OCI-LY1 (cell line): ENCODE results near the gene MAGI2.

Experiments used
- H2AFZ ChIP-seq: fragments of 200-600 bp; sonication (generic), shearing (Covaris generic); 2 replicates; pipeline ENCODE4 v1.6.0; 2014; ENCODE audit warnings: antibody characterized with exemption, mild to moderate bottlenecking, low read length
- H3F3A ChIP-seq: fragments of 200-600 bp; sonication (generic), shearing (Covaris generic); 2 replicates; pipeline ENCODE4 v1.6.0; 2014; ENCODE audit warnings: mild to moderate bottlenecking, antibody characterized with exemption, low read length, moderate library complexity; ENCODE audit not compliant: insufficient read depth
- H3K27ac ChIP-seq: fragments of 200-600 bp; sonication (generic); 2 replicates; pipeline ENCODE4 v1.5.1; 2014; ENCODE audit warnings: low read length, mixed run types, mild to moderate bottlenecking, low read depth; ENCODE audit not compliant: poor library complexity, severe bottlenecking
- H3K27me3 ChIP-seq: fragments of 200-600 bp; sonication (generic); 2 replicates; pipeline ENCODE4 v1.6.0; 2014; ENCODE audit warnings: antibody characterized with exemption, mild to moderate bottlenecking, low read length, moderate library complexity; ENCODE audit not compliant: insufficient read depth
- H3K36me3 ChIP-seq: fragments of 200-600 bp; sonication (generic); 2 replicates; pipeline ENCODE4 v1.6.1; 2014; ENCODE audit warnings: mild to moderate bottlenecking, antibody characterized with exemption, low read length, moderate library complexity, mixed read lengths; ENCODE audit not compliant: insufficient read depth
- H3K4me1 ChIP-seq: fragments of 200-600 bp; sonication (generic); 2 replicates; pipeline ENCODE4 v1.5.1; 2014; ENCODE audit warnings: mild to moderate bottlenecking, low read length, moderate library complexity; ENCODE audit not compliant: insufficient read depth, severe bottlenecking
- H3K4me2 ChIP-seq: fragments of 200-600 bp; sonication (generic), shearing (Covaris generic); 2 replicates; pipeline ENCODE4 v1.6.1; 2014; ENCODE audit warnings: low read length
- H3K4me3 ChIP-seq: fragments of 200-600 bp; sonication (generic); 2 replicates; pipeline ENCODE4 v1.5.1; 2014; ENCODE audit warnings: low read length, low read depth, mild to moderate bottlenecking, mixed read lengths; ENCODE audit not compliant: poor library complexity, severe bottlenecking
- H3K79me2 ChIP-seq: fragments of 200-600 bp; shearing (Covaris generic); 2 replicates; pipeline ENCODE4 v1.6.1; 2016; ENCODE audit warnings: mixed run types, low read length, mixed read lengths; ENCODE audit not compliant: insufficient read depth
- H3K9ac ChIP-seq: fragments of 200-600 bp; sonication (generic), shearing (Covaris generic); 2 replicates; pipeline ENCODE4 v1.6.1; 2014; ENCODE audit warnings: mild to moderate bottlenecking, low read length, mixed read lengths
- H3K9me2 ChIP-seq: fragments of 200-600 bp; sonication (generic), shearing (Covaris generic); 2 replicates; pipeline ENCODE4 v1.6.1; 2014; ENCODE audit warnings: low read depth, mild to moderate bottlenecking, low read length, mixed read lengths
- H3K9me3 ChIP-seq: fragments of 200-600 bp; shearing (Covaris generic); 2 replicates; pipeline ENCODE4 v1.6.1; 2014; ENCODE audit warnings: low read length, mixed read lengths
- H4K20me1 ChIP-seq: fragments of 200-600 bp; sonication (generic), shearing (Covaris generic); 2 replicates; pipeline ENCODE4 v1.6.0; 2016; ENCODE audit warnings: mild to moderate bottlenecking, low read length; ENCODE audit not compliant: insufficient read depth
- CTCF ChIP-seq: fragments of 200-600 bp; sonication (generic), shearing (Covaris generic); IDR thresholded peaks from 2 replicates; pipeline ENCODE4 v1.5.1; 2017; ENCODE audit warnings: mild to moderate bottlenecking, antibody characterized with exemption, low read length, moderate library complexity, mixed read lengths
- EZH2 ChIP-seq: fragments of 200-600 bp; sonication (generic), shearing (Covaris generic); IDR thresholded peaks from 2 replicates; pipeline ENCODE4 v1.8.0; 2017; ENCODE audit warnings: borderline replicate concordance, mixed run types, mild to moderate bottlenecking, antibody characterized with exemption, low read length, moderate library complexity, mixed read lengths

The MAGI2 gene

GRCh38 chr7:79118143-79118542 is 335.3 kb downstream of the MAGI2 start:
- no peak for TF ChIP-seq EZH2
- no peak for TF ChIP-seq CTCF

GRCh38 chr7:79096361-79096805 is 357.1 kb downstream of the MAGI2 start:
- H3K27me3 ChIP-seq = no peaks in the 10 kb centered on the region
- no peak overlapping the region for H2AFZ ChIP-seq
- no peak overlapping the region for H3K4me3 ChIP-seq
- peaks cover 3% of the 10 kb centered on the region; the same call in 1 of the 2 replicates for H3K9me2 ChIP-seq
- H3K9ac ChIP-seq = no peak overlapping the region
- no peaks in the 10 kb centered on the region for H3F3A ChIP-seq
- H3K36me3 ChIP-seq = no peaks in the 10 kb centered on the region
- H4K20me1 ChIP-seq = no peaks in the 10 kb centered on the region
- H3K4me1 ChIP-seq = no peaks in the 10 kb centered on the region
- TF ChIP-seq EZH2 (no peak), CTCF (no peak)
- H3K4me2 ChIP-seq = no peak overlapping the region
- H3K9me3 ChIP-seq = no peaks in the 10 kb centered on the region
- H3K79me2 ChIP-seq = no peaks in the 10 kb centered on the region
- H3K27ac ChIP-seq = no peak overlapping the region

More at GRCh38 chr7:79118143-79118542, 335.3 kb downstream of the MAGI2 start:
- Histone ChIP-seq H3K4me2 (no peak overlapping the region), H3K4me1 (no peaks in the 10 kb centered on the region), H3K79me2 (no peaks in the 10 kb centered on the region), H3K36me3 (no peaks in the 10 kb centered on the region), H4K20me1 (no peaks in the 10 kb centered on the region), H3F3A (no peaks in the 10 kb centered on the region), H3K4me3 (no peak overlapping the region), H2AFZ (no peak overlapping the region), H3K9ac (no peak overlapping the region), H3K27me3 (no peaks in the 10 kb centered on the region), H3K27ac (no peak overlapping the region), H3K9me2 (no peaks in the 10 kb centered on the region), H3K9me3 (no peaks in the 10 kb centered on the region)

GRCh38 chr7:79093421-79093820 is 360.0 kb downstream of the MAGI2 start:
- H3K27ac ChIP-seq = no peak overlapping the region
- H3K4me1 ChIP-seq = no peaks in the 10 kb centered on the region
- H3K4me2 ChIP-seq = no peak overlapping the region
- no peak overlapping the region for H2AFZ ChIP-seq
- H3F3A ChIP-seq = no peaks in the 10 kb centered on the region
- no peaks in the 10 kb centered on the region for H3K9me3 ChIP-seq
- H3K9me2 ChIP-seq = no peaks in the 10 kb centered on the region
- H3K9ac ChIP-seq = no peak overlapping the region
- no peaks in the 10 kb centered on the region for H3K79me2 ChIP-seq
- no peaks in the 10 kb centered on the region for H4K20me1 ChIP-seq
- H3K27me3 ChIP-seq = no peaks in the 10 kb centered on the region
- no peaks in the 10 kb centered on the region for H3K36me3 ChIP-seq
- no peak overlapping the region for H3K4me3 ChIP-seq
- no peak for TF ChIP-seq CTCF
- TF ChIP-seq EZH2 = no peak
